Thyroid gland (tissue), 4 donors: Measurements from ENCODE around the gene CACNB1. TPM values are rescaled to one million over a fixed set of nuclear protein-coding genes. Genes with fewer than 3 reads are reported as not detected.

Experiments used
- DNase-seq, 2 donors: peaks; one replicate each; pipeline ENCODE4 v3.0.0-alpha.2; 2019
- H3K27ac ChIP-seq, 3 donors: fragments of 200-600 bp; sonication (generic); 1 replicate in 2 of 3; 2 replicates in 1 of 3; pipeline ENCODE4 v1.5.1; 2016 to 2019; ENCODE audit warnings: mild to moderate bottlenecking in 1 of 3, moderate library complexity in 1 of 3
- H3K27me3 ChIP-seq: fragments of 200-600 bp; sonication (generic); one replicate; pipeline ENCODE4 v1.5.1; 2019
- H3K36me3 ChIP-seq, 2 donors: fragments of 200-600 bp; sonication (generic); one replicate each; pipeline ENCODE4 v1.5.1; 2016 to 2019
- H3K4me1 ChIP-seq, 2 donors: fragments of 200-600 bp; sonication (generic); one replicate each; pipeline ENCODE4 v1.5.1; 2017 to 2019
- H3K4me3 ChIP-seq, 3 donors: fragments of 200-600 bp; sonication (generic); replicated peaks in 1 of 3; 1 replicate in 2 of 3; 2 replicates in 1 of 3; pipeline ENCODE4 v1.5.1; 2016; ENCODE audit warnings: mild to moderate bottlenecking in 1 of 3
- H3K9me3 ChIP-seq: fragments of 200-600 bp; sonication (generic); one replicate; pipeline ENCODE4 v1.5.1; 2017
- CTCF ChIP-seq, 6 experiments: fragments of 200-600 bp in 3 of 6; fragments of 450-650 bp in 3 of 6; sonication (generic) in 3 of 6; IDR thresholded peaks; one replicate each; pipeline ENCODE4 v1.5.1; 2016 to 2019; ENCODE audit warnings: antibody characterized with exemption in 6 of 6, mild to moderate bottlenecking in 2 of 6, inconsistent platforms in 1 of 6, moderate library complexity in 1 of 6
- POLR2A ChIP-seq, 2 donors: fragments of 450-650 bp; IDR thresholded peaks; one replicate each; pipeline ENCODE4 v1.6.1; 2017; ENCODE audit warnings: antibody characterized with exemption in 2 of 2, mild to moderate bottlenecking in 2 of 2, moderate library complexity in 1 of 2
- WGBS, 2 donors: methylation state at CpG; one replicate each; pipeline ENCODE4 v1.1.5; 2017; 5-methylcytosine and 5-hydroxymethylcytosine counted together
- intact Hi-C: fragments of 100-400 bp; cut with DNase I; formaldehyde crosslinking; loops from one replicate; pipeline ENCODE4 v1.15.1; 2023
- total RNA-seq, 4 donors: library from RNA; depleted of rRNA; stranded (reverse); fragments of >200 nt; gene quantifications; one replicate each; pipeline ENCODE4 v1.2.3, GENCODE V29; 2016

The CACNB1 gene
- total RNA-seq, 4 donors from 2014 or later = 5.8 to 10.1 (median 7.8) TPM

GRCh38 chr17:39181303-39181702 lies 16.2 kb downstream of the CACNB1 start:
- no peak for DNase-seq
- Histone ChIP-seq H3K4me3 (no peak overlapping the region), H3K36me3 (peaks cover 9 to 29% of the 10 kb centered on the region in 2 donors), H3K27ac (no peak overlapping the region), H3K27me3 (no peaks in the 10 kb centered on the region), H3K9me3 (no peaks in the 10 kb centered on the region), H3K4me1 (no peaks in the 10 kb centered on the region)
- intact Hi-C loops = no loop called here
- TF ChIP-seq CTCF (IDR thresholded peaks at IDR 0.05) = no peak
- no peak for TF ChIP-seq POLR2A (IDR thresholded peaks at IDR 0.05)
- WGBS, 2 donors = 92 to 98% methylated on average over 5 of the region's 5 CpGs

- H3K9me3 ChIP-seq = no peaks in the 10 kb centered on the region
- peaks cover 0 to 13% of the 10 kb centered on the region in 2 donors for H3K36me3 ChIP-seq
- no peak for DNase-seq
- H3K4me1 ChIP-seq = no peaks in the 10 kb centered on the region
- no peak overlapping the region for H3K4me3 ChIP-seq
- intact Hi-C loops = no loop called here
- no peak for TF ChIP-seq CTCF (IDR thresholded peaks at IDR 0.05)
- no peak for TF ChIP-seq POLR2A (IDR thresholded peaks at IDR 0.05)
- WGBS, 2 donors = 82 to 95% methylated on average over 4 of the region's 4 CpGs
- no peak overlapping the region for H3K27ac ChIP-seq
- H3K27me3 ChIP-seq = no peaks in the 10 kb centered on the region
These were observed 18.9 kb downstream of the CACNB1 start for GRCh38 chr17:39178536-39178935.

GRCh38 chr17:39177256-39177655 lies 20.2 kb downstream of the CACNB1 start:
- WGBS, 2 donors = 89 to 92% methylated on average over 8 to 12 of the region's 12 CpGs
- Histone ChIP-seq H3K9me3 (no peaks in the 10 kb centered on the region), H3K27ac (no peak overlapping the region), H3K4me3 (no peak overlapping the region), H3K4me1 (peaks cover 0 to 1% of the 10 kb centered on the region in 2 donors), H3K27me3 (no peaks in the 10 kb centered on the region), H3K36me3 (peaks cover 0 to 10% of the 10 kb centered on the region in 2 donors)
- TF ChIP-seq CTCF (IDR thresholded peaks at IDR 0.05) = no peak
- TF ChIP-seq POLR2A (IDR thresholded peaks at IDR 0.05) = no peak
- DNase-seq = no peak
- intact Hi-C loops = no loop called here

GRCh38 chr17:39175695-39176093 lies 21.8 kb downstream of the CACNB1 start:
- 77 to 83% methylated on average over 10 of the region's 10 CpGs for WGBS, 2 donors
- Histone ChIP-seq H3K36me3 (peaks cover 0 to 10% of the 10 kb centered on the region in 2 donors), H3K4me3 (no peak overlapping the region), H3K4me1 (peaks cover 0 to 7% of the 10 kb centered on the region in 2 donors), H3K27me3 (no peaks in the 10 kb centered on the region), H3K27ac (no peak overlapping the region), H3K9me3 (no peaks in the 10 kb centered on the region)
- TF ChIP-seq CTCF (IDR thresholded peaks at IDR 0.05) = no peak
- TF ChIP-seq POLR2A (IDR thresholded peaks at IDR 0.05) = no peak
- no peak for DNase-seq
- intact Hi-C loops = no loop called here

- Histone ChIP-seq H3K27me3 (no peaks in the 10 kb centered on the region), H3K4me1 (peaks cover 0 to 7% of the 10 kb centered on the region in 2 donors), H3K27ac (no peak overlapping the region), H3K4me3 (no peak overlapping the region), H3K36me3 (peaks cover 0 to 10% of the 10 kb centered on the region in 2 donors), H3K9me3 (no peaks in the 10 kb centered on the region)
- DNase-seq = peak; percentile 65 to 70
- intact Hi-C loops = no loop called here
- TF ChIP-seq POLR2A (IDR thresholded peaks at IDR 0.05) (no peak), CTCF (IDR thresholded peaks at IDR 0.05) (peak; percentile 53 to 76 (median 67))
- 66 to 67% methylated on average over 32 to 35 of the region's 35 CpGs for WGBS, 2 donors
These were observed 22.4 kb downstream of the CACNB1 start for GRCh38 chr17:39174920-39175694.
